Stimulated activated CD8-positive, alpha-beta memory T cell treated with anti-CD3 and anti-CD28 coated beads, Interleukin-4, amount 100 ng/mL, for 4 hours (primary cell): ENCODE measurements around the gene TMEM181.

Experiments
- DNase-seq, 2 donors: peaks; one replicate each; pipeline ENCODE4 v3.0.0-alpha.2; 2020; ENCODE audit warnings: low read depth in 2 of 2, low spot score in 1 of 2

TMEM181 gene

DNA sequence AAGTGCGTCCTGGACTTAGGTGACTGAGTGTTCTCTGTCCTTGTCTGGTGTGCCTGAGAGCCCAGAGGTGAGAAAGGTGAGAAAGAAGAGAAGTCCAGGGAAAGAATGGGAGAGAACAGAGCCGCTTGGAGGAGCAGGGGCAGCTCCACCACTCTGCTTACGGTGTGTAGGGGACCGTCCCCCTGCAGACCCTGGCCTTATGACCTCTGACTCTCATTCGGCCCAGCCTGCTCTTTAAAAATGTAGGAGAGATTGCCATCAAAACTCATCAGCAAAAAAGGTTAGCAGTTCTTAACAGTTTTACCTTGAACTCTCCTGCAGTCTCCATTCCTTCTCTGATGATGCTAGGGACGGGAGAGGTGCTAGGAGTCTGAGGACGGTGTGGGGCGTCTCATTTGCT is 2.0 kb downstream of the TMEM181 start:
- DNase-seq, result no peak

DNA sequence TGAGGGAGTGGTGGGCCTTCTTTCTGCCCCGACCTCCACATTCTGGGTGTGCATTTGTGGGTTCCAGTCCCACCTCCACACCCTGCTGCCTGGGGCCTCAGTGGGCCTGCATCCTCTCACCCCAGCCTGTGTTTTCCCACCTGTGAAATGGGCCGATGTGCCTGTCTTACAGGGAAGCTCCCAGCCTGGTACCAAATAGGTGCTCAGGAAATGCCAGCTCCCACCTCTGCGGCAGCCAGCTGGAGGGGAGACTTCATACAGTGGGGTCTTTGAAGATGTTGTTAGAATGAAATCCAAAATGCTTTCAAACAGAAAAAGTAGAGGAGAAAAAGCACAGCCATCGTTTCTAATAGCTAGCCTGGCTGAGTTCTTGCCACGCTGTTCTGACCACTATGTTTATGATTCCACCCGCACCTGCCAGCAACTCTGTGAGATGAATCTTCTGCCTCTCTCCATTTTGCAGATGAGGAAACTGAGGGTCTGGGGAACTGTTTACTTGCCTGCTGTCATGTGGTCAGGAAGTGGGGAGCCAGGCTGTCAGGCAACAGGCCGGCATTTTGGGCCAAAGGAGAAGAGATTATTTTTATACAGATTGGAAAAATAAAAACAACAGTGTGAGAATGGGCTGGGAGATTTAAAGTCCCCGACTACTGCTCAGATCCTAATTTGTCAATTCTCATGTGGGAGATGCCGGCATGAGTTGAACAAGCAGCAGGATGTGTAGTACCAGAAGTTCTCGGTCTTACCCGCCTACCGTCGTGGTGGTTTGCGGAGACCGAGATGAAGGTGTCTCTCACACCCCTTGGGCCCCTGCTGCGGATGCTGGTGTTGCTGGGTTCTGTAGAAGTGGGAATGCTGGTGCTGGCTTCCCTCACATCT is 4.6 kb downstream of the TMEM181 start:
- DNase-seq, result peak in 1 of 2 donors; percentile 17

DNA sequence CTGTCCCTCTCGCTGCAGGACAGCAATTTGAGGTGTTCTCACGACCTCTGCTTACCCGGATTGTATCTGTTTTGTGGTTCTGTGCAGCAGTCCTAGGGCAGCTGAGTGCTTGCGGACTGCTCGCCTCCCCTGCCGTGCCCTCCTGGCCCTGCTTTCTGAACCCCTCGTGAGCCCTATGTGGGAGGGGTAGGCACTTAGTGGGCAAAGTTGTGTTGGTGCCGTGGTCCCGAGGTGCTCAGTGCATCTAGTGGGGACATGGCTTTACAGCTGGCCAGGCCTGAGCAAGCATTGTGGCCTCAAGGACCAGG is 5.2 kb downstream of the TMEM181 start:
- DNase-seq, result no peak

DNA sequence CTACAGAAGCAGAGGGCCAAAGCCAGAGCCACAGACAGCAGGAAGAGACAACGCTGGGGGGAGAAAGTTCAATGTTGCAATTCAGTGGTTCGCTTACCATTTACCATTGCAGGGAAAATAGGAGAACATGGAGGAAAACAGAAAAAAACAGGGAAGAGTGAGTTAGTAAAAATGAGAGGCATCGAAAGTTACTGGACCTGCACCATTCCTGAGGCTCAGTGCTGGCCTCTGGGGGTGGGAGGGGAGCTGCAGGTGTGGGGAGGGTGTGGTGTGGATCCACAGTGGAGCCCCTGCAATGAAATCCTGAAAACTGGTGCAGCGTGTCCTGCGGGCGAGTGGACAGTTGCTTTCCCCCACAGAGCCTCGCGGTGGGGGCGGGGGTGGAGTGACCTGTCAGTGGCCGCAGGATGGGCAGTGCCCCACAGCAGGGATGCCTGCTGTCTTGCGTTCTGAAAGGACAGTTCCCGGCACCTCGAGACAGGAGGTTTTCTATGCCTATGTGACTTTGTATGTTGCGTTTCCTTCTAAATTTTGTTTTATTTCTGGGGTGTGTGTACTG is 5.7 kb downstream of the TMEM181 start:
- DNase-seq, result no peak

DNA sequence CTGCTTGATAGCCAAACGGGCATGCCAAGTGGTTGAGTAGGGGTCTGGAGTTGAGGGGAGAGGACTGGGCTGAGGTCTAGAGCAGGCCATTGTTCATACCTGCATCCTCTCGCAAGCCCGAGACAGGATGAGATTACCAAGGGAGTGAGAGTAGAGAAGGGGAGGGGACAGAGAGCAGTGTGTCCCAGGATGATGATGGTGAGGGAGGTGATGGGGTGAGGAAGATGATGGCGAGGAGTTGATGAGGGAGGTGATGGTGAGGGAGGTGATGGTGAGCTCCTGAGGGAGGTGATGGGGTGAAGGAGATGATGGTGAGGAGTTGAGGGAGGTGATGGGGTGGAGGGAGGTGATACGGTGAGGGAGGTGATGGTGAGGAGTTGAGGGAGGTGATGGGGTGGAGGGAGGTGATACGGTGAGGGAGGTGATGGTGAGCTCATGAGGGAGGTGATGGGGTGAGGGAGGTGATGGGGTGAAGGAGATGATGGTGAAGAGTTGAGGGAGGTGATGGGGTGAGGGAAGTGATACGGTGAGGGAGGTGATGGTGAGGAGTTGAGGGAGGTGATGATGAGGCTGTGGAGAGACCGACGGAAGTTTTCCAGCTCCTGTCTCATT is 6.4 kb downstream of the TMEM181 start:
- no peak for DNase-seq

DNA sequence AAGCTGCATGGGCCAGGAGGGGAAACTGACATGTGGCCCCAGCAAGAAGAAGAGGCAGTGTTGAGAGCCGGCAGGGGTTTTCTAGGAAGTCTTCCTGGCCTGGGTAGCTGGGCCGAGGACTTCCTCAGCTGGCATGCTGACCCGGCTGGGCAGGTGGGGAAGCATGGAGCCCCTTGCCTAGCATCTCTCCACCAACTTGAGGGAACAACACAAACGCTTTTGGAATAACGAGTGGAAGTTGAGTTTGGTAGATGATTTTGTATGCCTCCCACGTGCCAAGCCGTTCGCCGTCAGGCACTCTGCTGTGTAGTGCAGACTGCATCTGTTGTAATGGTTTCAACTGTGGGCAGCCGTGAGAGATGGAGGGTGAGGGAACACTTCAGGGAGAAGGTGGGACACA is 7.3 kb downstream of the TMEM181 start:
- DNase-seq, result no peak

DNA sequence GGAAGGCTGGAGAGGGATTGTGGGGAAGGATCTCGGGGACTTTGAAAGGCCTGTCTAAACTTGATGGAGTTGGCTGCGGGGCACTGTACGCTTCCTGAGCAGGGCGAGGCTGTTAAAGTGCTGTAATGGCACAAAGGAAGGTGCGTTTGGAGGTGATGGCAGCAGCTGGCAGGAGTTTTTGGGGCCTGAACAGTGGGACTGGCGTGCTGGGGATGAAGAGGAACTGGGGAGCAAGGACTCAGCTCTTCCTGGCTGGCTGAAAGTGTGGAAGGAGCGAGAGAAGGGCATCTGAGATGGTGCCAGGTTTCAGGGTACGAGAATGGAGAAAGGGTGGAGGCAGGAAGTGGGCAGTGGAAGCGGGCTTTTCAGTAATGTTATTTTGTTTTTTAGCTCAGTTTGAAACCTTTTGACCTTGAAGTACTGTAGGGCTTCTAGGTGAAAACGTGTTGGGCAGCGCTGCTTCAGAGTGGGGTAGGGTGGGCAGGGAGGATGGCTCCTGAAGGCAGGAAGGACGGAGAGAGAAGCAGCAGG is 8.0 kb downstream of the TMEM181 start:
- no peak for DNase-seq

DNA sequence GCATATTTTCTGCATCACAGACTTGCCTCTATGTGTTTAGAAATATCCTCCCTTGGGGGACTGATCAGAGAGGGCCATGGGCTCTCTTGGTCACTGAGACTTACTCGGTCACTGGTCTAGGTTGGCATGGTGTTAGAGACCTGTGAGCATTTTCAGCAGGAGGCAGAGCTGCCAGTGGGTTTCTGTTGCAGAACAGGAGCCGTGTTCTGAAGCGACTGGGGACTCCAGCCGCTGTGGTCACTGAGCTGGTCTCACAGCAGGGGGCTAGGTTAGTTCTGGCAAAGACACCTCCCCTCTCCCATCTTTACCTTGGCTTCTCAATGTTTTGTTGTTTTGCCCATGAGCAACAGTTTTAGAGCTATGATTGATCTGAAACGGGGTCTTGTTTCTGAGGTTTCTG is 8.7 kb downstream of the TMEM181 start:
- DNase-seq, result no peak

DNA sequence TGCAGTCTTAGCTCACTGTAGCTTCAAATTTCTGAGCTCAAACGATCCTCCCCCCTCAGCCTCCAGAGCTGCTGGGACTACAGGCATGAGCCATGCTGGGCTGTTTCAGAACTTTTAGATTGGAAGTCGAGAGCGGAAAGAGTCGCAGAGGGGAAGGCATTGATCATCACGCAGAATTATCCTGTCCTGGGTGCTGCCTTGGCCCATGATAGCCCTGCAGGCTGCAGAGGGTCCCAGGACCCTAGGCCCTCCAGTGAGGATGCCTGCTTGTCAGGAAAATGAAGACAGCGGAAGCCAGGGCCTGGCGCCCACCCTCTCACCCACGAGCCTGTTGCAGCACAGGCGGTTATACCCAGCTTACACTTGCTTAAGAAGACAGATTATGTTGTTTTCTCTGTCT is 9.1 kb downstream of the TMEM181 start:
- no peak for DNase-seq

DNA sequence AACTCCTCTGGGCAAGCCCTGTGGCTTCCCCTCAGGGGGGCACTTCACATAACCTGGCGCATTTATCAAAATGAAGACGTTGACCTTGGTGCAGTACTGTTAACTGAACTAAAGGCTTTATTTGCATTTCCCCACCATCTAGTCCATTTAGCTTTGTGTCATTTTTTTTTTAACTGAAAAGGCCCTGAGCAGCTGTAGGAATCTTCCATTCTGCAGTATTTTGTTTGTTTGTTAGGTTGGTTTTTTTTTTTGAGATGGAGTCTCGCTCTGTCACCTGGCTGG is 10.7 kb downstream of the TMEM181 start:
- no peak for DNase-seq

DNA sequence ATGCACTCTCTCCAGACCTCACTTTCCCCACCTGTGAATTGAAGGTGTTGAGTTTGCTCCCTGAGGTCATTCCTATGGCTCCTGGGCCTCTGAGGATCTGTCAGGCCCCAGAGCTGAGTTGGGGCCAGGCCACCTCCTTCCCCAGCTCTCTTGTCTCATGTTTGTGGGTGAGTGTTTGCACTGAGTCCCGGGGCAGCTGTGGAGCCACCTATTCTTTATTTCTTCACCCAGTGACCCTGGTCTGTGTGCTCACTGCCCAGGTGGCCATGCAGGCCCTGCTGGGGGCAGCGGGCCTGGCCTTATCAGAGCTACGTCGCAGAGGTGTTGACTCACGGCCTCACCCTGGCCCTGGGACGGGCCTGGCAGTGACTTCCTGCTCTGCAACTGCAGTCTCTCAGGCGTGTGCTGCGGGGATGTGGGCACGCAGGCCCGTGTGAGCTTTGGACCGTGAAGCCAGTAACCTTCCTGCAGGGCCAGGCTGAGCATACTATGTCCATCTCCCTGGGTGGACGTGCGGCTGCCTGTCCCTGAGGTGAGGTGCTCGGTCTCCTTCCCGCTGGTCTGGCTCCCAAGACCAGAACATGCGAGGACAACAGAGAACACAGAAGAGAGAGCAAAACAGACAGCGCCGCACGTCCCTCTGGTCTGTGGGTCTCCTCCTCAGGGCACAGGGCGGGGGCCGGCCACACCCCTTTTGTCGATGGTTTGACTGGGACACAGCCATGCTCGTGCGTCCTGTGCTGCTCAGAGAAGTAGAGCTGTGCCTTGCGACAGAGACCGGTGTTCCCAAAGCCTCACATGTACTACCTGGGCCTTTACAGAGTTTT is 12.1 kb downstream of the TMEM181 start:
- no peak for DNase-seq

DNA sequence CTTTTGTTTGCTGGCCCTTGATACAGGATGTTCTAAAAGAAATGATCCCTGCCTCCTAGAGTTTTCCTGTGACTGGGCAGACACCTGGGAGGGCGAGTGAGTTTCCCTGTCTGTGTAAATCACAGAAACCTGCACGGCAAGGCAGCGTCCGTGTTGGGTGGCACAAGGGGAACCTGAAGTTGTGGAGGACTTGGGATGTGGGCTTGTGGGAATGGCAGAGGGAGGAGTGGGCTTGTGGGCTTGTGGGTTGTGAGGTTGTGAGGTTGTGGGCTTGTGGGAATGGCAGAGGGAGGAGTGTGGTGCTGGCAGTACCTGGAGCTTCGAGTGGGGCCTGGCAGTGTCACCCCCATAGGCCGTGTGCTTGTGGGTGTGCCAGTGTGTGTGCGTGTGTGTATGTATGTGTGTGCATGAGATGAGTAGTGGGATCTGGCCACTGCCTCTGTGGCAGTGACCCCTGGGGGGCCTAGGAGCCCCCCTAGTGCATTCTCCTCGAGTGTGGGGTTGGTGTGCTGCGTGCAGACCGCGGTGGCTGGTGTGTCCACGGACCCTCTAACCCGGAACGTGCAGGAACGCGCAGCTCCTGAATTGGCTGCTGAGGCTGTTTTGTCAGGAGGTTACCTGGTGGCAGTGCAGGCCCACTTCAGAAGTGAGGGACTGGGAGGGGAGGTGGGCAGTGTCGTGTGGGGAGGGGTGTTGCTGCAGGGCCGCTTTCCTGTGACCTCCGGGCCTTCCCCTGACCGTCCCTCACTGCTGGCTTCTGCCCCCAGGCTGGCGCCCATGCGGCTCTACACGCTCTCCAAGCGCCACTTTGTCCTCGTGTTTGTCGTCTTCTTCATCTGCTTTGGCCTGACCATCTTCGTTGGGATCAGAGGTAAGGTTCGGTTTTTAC is 13.0 kb downstream of the TMEM181 start:
- DNase-seq, result no peak

DNA sequence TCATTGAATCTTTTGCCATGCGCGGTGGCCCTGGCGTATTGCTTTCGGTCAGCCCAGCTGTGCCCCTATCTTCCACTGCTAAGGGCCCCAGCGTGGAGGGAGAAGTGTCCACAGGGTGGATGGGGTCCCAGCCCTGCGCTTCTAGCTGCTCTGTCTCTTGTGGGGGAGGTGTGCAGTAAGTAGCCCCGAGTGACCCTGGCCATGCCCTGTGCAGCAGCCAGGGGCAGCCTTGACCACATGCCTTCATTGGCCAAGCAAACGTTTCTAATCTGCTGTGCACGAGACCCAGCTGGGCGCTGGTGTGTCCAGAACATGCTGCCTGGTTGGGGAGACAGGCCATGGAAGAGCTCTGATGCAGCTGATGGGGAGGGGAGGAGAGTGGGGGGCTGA is 13.6 kb downstream of the TMEM181 start:
- DNase-seq, result no peak

DNA sequence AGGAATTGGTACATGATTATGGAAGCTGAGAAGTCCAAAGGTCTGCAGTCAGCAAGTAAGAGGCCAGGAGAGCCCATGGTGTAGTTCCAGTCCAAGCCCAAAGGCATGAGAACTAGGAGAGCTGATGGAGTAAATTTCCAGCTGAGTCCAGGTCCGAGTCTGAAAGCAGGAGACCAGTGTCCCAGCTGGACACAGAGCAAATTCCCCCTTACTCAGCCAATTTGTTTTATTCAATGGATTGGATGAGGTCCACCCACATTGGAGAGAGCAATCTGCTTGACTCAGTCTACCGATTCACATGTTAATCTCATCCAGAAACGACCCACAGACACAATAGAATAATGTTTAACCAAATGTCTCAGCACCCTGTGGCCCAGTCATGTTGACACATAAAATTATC is 14.9 kb downstream of the TMEM181 start:
- no peak for DNase-seq

DNA sequence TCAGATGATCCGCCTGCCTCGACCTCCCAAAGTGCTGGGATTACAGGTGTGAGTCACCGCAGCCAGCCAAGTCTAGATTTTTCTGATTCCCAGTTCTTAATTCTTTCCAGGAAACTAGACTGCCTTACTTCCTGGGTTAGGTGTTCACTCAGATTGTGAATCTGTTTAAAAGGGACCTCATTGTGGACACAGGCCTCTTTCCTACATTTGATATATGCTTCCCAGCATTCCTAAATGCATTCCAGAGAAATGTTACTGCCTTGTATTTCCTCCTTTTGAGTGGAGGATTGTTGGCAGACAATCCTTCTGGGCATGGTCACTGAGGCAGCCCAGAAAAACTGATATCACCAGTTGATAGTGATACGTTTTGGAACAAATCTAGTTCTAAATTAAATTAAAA is 15.7 kb downstream of the TMEM181 start:
- no peak for DNase-seq

DNA sequence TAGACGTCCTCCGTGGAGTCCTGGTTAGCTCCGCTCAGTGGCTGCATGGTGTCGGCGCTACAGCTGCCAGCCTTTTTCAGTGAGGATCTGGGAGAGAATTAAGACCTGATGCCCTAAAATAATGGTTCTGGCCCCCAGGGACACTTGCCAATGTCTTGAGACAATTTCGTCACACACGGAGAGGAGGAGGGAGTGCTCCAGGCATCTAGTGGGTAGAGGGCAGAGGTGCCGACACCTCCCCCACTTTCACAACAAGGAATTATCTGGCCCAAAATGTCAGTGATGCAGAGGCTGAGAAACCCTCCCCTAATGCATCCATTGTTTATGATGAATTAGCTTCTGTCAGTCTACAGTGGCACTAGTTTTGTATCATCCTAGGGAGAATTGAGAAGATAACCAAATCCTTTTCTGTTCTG is 24.4 kb downstream of the TMEM181 start:
- no peak for DNase-seq

DNA sequence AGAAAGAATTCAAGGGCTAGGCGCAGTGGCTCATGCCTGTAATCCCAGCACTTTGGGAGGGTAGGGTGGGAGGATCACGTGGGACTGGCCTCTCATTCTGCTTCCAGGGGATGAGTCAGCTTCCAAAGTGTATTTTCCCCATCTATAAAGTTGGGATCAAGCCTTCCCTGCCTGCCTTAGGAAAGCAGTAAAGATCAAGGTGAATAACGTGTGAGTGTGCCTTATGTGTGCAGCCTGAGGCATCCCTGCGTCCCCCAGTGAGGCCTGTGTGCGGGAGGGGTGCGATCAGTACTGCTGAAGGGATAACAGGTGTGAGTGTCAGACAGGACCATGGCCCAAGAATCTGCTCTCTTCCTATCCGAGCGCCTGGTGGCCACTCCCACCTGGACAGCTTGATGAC is 26.8 kb downstream of the TMEM181 start:
- DNase-seq, result no peak

DNA sequence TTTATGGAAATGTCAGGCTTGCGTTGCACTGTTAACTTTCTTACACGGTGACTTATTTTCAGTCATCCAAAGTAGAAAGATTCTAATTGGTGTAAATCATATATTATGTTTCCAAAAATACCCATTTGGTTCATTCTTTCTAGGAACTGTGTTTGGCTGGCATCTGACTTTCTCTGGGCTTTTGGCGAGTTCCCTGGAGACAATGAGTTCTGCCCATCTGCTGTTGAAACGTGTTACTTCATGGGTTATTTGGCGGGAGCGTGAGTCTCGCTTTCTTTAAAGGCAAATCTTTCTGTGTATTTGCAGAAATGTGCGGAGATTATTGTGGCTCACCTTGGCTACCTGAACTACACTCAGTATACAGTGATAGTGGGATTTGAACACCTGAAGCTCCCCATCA is 29.5 kb downstream of the TMEM181 start:
- DNase-seq, result no peak

DNA sequence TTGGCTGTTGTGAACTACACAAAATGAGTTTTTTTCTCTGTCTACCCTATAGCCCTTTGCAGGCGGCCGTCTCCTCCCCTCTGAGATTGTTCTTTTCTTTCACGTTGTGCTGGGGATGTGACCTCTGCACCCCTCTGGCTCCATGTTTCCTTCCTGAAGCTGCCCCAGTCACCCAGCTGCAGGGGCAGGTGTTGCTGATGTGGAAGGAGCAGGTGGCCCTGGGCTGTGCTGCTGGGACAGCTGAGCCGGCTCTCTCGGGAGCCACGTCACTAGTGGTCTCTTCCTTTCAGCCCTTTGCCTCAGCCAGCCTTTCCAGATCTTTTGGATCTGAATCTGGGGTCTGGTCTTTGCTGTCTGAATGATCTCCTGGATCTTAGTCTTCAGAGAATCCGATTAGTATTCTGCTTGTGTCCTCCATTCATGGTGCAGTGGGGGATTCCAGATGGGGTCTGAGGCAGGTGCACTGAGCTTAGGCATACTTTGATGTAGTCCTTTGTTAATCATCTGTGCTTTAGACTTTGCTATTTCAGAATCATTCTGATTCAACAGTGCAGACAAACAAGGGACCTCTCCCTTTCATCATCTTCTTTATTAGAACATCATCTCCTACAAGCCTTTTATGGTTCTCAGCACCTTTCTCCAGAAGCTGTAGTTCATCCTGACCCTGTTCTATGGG is 31.4 kb downstream of the TMEM181 start:
- no peak for DNase-seq

DNA sequence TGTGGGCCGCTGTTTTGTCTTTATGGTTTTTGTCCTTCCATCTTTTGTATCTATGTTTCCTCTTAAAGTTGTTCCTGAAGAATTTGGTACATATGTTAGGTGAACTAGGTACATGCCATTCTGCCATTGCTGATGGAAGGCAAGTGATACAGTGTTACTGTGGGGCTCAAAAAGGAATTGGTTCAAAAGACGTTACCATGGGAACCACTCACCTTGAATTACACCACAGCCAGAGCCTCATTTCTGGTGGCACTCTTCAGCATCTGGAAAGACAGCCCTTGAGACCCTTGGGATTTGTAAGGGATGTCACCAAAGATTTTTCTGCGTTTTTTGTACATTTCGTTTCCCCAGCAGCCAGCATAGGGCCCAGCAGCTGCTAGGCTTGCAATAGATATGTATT is 31.9 kb downstream of the TMEM181 start:
- DNase-seq, result no peak
